ENCODE results near the gene HEMGN.
"Not testable (repeated sequence)": the region's sequence is repeated elsewhere in the genome, so short reads cannot be mapped to it uniquely, and the experiment has no call there.

Gene HEMGN

GRCh38 chr9:97964901-97965300 lies 26.9 kb upstream of the HEMGN start:
- TF ChIP-seq, protein P1, sequence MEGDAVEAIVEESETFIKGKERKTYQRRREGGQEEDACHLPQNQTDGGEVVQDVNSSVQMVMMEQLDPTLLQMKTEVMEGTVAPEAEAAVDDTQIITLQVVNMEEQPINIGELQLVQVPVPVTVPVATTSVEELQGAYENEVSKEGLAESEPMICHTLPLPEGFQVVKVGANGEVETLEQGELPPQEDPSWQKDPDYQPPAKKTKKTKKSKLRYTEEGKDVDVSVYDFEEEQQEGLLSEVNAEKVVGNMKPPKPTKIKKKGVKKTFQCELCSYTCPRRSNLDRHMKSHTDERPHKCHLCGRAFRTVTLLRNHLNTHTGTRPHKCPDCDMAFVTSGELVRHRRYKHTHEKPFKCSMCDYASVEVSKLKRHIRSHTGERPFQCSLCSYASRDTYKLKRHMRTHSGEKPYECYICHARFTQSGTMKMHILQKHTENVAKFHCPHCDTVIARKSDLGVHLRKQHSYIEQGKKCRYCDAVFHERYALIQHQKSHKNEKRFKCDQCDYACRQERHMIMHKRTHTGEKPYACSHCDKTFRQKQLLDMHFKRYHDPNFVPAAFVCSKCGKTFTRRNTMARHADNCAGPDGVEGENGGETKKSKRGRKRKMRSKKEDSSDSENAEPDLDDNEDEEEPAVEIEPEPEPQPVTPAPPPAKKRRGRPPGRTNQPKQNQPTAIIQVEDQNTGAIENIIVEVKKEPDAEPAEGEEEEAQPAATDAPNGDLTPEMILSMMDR (IDR thresholded peaks at IDR 0.05; ENCODE audit: low read depth, low read length) = no peak
- no peak overlapping the region for H3K4me3 ChIP-seq (replicated peaks in 1 of 2; ENCODE audit: low read depth in 2 of 2, low read length in 2 of 2)
- DNase-seq (ENCODE audit: low read depth in 2 of 2) = no peak

DNA sequence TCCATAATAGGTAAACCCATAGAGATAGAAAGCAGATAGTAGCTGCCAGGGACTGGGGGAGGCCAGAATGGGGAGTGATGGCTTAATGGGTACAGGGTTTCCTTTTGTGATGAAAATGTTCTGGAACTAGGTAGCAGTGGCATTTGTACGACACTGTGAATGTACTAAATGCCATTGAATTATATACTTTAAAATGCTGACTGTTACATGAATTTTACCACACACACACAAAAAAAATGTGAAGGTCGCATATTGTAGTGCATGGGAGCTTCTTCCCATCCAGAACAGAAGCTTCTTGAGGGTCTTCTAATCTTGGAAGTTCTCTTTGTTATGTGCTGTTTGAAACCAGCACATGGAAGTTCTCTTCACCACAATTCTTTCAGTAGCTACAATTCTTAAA lies 25.3 kb upstream of the HEMGN start:
- TF ChIP-seq, protein P1 (IDR thresholded peaks at IDR 0.05; ENCODE audit: low read depth, low read length) = no peak
- DNase-seq (ENCODE audit: low read depth in 2 of 2) = no peak
- H3K4me3 ChIP-seq (replicated peaks in 1 of 2; ENCODE audit: low read depth in 2 of 2, low read length in 2 of 2) = no peak overlapping the region

GRCh38 chr9:97962575-97962974 lies 24.6 kb upstream of the HEMGN start:
- no peak for DNase-seq (ENCODE audit: low read depth in 2 of 2)
- no peak overlapping the region for H3K4me3 ChIP-seq (replicated peaks in 1 of 2; ENCODE audit: low read depth in 2 of 2, low read length in 2 of 2)
- TF ChIP-seq, protein P1 (IDR thresholded peaks at IDR 0.05; ENCODE audit: low read depth, low read length) = no peak

GRCh38 chr9:97962136-97962535 lies 24.2 kb upstream of the HEMGN start:
- DNase-seq (ENCODE audit: low read depth in 2 of 2) = no peak
- TF ChIP-seq, protein P1 (IDR thresholded peaks at IDR 0.05; ENCODE audit: low read depth, low read length) = no peak
- H3K4me3 ChIP-seq (replicated peaks in 1 of 2; ENCODE audit: low read depth in 2 of 2, low read length in 2 of 2) = no peak overlapping the region

- no peak overlapping the region for H3K4me3 ChIP-seq (replicated peaks in 1 of 2; ENCODE audit: low read depth in 2 of 2, low read length in 2 of 2)
- DNase-seq (ENCODE audit: low read depth in 2 of 2) = no peak
- TF ChIP-seq, protein P1 (IDR thresholded peaks at IDR 0.05; ENCODE audit: low read depth, low read length) = no peak
These were observed 23.4 kb upstream of the HEMGN start for GRCh38 chr9:97961361-97961760.

- H3K4me3 ChIP-seq (replicated peaks in 1 of 2; ENCODE audit: low read depth in 2 of 2, low read length in 2 of 2); DNase-seq (ENCODE audit: low read depth in 2 of 2): not testable (repeated sequence)
These were observed 22.8 kb upstream of the HEMGN start for GRCh38 chr9:97960678-97961328.

- no peak for DNase-seq (ENCODE audit: low read depth in 2 of 2)
- TF ChIP-seq, protein P1 (IDR thresholded peaks at IDR 0.05; ENCODE audit: low read depth, low read length) = no peak
- no peak overlapping the region for H3K4me3 ChIP-seq (replicated peaks in 1 of 2; ENCODE audit: low read depth in 2 of 2, low read length in 2 of 2)
These were observed 21.6 kb upstream of the HEMGN start for GRCh38 chr9:97959585-97959984.
